ENCODE measurements around the gene C2orf76.
A peak's percentile ranks its signal among the peaks of the same experiment; 100 is the strongest.
"Not testable (repeated sequence)": the region's sequence is repeated elsewhere in the genome, so short reads cannot be mapped to it uniquely, and the experiment has no call there.

The C2orf76 gene

DNA sequence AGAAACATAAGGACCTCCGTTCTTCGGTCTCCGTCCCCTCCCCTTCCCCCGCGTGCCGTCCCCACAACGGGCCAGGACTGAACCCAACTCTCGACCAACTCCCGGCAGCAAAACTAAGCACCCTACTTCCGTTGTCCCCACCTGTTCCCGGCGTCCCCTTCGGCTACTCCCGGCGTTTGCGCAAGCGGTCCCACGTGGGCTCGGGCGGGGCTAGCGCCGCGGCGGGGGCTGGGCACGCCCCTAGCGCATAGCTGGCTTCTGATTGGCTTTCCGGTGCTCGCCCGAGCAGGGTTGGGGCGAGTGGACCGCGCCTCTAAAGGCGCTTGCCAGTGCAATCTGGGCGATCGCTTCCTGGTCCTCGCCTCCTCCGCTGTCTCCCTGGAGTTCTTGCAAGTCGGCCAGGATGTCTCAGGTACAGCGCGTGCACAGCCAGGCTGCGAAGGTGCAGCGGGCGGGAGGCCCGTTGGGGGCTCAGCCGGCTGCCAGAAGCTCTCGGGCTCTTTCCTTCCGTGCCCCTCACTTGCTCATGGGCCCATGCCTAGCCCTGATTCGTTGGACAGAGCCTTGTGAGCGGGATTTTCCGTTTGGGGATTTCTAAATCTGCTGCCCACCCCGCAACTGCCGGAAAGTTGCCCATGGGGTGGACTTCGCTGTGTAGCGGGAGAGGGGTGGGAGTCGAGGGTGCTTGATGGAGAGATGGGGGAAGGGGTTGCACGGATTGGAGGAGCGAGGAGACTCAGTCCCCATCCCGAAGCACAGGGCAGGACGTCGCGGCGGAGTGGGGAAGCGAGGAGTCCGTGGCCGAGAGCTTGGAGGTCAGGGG lies at the start of gene C2orf76, which contains the start of gene DBI:
TSS of gene C2orf76 (minus strand) at position 186 of the 823 bp plus-strand sequence. CDS start 26,875 bp downstream, outside the sequence.
TSS of gene DBI (plus strand) at position 329 of the 823 bp plus-strand sequence. CDS start at position 404, 75 bp downstream.
- DNase-seq (ENCODE audit: low read depth in 2 of 2, low spot score in 1 of 2): peak; percentile 70 to 85

DNA sequence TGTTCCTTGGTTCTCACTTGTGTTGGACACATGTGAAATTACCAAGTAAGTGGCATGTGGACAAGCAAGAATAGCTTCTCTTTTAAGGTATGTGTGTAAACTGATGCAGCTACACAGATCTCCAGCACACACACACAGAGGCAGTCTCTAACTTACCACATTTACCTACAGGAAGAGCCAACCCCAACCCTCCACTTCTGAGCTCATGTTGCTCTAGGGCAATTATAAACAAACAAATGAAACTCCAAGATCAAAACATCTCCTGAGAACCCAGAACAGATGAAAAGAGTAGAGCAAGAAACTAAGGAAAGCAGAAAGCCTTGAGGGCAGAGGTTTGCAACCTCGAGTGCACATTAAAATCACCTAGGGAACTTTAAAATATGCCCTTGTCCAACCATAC lies 49.0 kb upstream of the C2orf76 start:
- DNase-seq (ENCODE audit: low read depth in 2 of 2, low spot score in 1 of 2): no peak

DNA sequence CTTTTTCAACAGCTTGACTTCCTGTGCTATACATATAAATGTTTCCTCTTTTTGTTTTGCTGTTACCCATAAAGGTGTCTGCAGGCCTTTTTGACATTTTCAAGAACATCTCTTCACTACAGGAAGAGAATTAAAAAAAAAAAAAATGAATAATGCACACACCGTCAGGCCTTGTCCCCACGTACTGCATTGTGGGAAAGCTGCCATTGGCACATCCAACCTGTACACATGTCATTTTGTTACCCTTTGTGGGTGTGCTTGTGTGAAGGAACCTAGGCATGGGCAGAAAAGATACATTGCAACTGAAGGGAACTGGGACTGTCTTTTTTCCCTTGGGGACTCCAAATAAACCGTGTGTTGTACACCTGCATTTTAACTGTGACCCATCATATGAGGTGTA lies 48.3 kb upstream of the C2orf76 start:
- DNase-seq (ENCODE audit: low read depth in 2 of 2, low spot score in 1 of 2): no peak

GRCh38 chr2:119409506-119409905 lies 42.9 kb upstream of the C2orf76 start:
- no peak for DNase-seq (ENCODE audit: low read depth in 2 of 2, low spot score in 1 of 2)

DNA sequence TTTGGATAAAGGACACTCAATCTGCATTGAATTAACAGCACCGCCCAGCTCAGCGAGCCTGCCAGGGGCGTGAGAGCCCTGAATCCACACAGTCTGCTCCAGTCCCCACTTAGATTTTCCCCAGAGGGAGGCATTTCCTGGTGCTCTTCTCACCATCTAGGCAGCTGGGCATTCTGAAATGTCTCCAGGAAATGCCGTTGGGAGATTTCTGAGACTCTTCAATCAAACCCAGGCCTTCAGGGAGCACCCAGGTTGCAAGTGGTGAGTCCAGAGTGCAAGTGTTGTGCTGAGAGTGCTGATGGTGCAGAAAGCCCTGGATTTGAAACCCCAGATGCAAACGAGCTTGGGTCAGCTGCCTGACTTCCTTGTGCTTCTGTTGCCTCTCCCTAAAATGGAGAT lies 41.6 kb upstream of the C2orf76 start:
- no peak for DNase-seq (ENCODE audit: low read depth in 2 of 2, low spot score in 1 of 2)

DNA sequence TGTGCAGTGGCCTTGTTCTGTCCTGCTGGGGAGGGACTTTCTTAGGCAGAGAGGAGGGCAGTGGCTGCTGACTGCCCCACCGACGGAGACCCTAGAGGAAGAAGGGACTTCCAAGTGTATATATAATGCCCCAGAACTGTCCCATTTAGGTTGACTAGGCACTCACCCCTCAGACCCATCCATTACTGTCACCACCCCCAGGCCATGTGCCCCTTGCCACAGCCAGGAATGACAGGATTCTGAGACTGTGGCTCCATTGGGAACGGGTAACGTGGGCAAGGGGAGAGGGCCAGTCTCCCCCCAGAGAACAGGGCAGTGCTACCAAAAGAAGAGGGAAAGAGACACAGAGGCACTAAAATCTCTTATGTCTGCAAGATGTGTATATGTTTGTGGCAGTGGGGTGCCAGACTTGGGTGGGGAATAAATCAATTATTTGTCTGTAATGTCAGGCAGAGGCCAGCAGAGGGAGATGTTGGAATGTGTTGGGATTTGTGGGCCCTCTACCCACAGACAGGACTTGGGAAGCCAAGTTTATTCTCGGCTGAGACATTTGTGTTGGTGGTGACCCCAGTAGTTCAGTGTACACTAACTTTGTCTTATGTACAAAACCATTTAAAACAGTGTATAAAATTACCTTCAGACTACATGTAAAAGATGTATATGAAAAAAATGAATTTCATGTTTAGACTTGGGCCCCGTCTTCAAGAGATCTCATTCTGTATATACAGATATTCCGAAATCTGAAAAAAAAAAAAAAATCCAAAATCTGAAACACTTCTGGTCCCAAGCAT lies 41.0 kb upstream of the C2orf76 start:
- no peak for DNase-seq (ENCODE audit: low read depth in 2 of 2, low spot score in 1 of 2)

DNA sequence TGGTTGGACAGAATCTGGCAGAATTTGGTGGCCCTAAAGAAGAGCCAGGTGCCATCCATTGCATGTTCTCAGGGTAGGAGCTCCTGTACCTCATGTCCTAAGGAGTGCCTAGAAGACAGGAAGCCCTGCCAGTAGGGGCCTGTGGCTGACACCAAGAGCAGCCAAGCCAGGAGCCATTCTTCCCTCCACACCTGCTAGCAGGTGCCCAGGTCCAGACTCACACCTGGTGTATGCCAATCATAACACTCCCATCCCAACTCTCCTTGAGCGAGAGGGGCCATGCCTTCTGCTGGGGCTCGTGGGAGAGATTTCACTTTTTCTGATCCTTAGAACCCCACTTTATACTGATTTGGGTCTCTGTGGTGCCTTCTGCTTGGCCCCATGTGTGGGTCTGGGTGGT lies 38.5 kb upstream of the C2orf76 start:
- no peak for DNase-seq (ENCODE audit: low read depth in 2 of 2, low spot score in 1 of 2)

- DNase-seq (ENCODE audit: low read depth in 2 of 2, low spot score in 1 of 2): not testable (repeated sequence)
Observed at GRCh38 chr2:119403618-119404017, 37.0 kb upstream of the C2orf76 start.

GRCh38 chr2:119402645-119403560 lies 36.3 kb upstream of the C2orf76 start:
- no peak for DNase-seq (ENCODE audit: low read depth in 2 of 2, low spot score in 1 of 2)

DNA sequence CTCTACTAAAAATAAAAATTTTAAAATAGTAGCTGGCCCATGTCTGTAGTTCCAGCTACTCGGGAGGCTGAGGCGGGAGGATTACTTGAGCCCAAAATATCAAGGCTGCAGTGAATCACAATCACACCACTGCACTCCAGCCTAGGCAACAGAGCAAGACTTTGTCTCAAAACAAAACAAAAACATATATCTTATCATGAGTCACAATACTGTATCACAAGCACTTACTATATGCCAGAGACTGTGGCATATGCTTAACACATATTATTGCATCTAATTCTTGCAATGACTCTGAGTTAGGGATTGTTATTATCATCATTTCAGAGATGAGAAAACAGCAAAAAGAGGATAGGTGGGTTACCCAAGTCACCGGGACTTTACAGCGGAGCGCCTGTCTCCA lies 35.5 kb upstream of the C2orf76 start:
- no peak for DNase-seq (ENCODE audit: low read depth in 2 of 2, low spot score in 1 of 2)

DNA sequence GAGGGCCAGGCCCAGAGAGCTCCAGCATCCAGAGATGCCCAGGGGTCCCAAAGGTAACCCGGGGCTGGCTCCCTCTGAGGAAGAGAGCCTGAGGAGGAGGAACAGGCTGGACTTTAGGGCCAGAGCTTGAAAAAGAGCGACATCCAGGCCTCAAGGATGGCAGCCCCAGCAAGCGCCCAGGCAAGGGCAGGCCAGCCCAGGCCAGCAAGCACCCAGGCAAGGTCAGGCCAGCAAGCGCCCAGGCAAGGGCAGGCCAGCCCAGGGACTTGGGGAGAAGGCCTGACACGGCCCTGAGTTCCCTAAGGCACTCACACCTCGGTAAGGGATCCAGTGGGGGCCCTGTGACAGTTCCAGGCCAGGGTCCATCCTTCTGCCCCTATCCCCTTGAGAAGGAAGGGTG lies 30.6 kb upstream of the C2orf76 start:
- no peak for DNase-seq (ENCODE audit: low read depth in 2 of 2, low spot score in 1 of 2)

GRCh38 chr2:119393971-119394748 lies 27.5 kb upstream of the C2orf76 start:
- no peak for DNase-seq (ENCODE audit: low read depth in 2 of 2, low spot score in 1 of 2)

DNA sequence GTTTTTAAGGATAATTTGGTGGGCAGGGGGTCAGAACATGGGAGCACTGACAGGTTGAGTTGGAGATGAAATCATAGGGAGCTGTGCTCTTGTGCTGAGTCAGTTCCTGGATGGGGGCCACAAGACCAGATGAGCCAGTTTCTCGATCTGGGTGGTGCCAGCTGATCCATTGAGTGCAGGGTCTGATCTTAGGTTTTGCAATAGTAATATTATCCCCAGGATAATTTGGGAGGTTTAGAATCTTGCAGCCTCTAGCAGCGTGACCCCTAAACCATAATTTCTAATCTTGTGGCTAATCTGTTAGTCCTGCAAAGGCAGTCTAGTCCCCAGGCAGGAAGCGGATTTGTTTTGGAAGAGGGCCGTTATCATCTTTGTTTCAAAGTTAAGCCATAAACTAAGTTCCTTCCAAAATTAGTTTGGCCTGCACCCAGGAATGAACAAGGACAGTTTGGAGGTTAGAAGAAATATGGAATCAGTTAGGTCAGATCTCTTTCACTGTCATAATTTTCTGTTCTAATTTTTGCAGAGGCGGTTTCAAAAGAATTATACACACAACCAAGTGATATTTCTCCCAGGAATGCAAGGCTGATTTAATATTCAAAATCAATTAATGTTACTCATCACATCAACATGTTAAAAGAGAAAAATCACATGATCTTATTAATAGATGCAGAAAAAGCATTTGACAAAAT lies 23.1 kb upstream of the C2orf76 start:
- DNase-seq (ENCODE audit: low read depth in 2 of 2, low spot score in 1 of 2): no peak

DNA sequence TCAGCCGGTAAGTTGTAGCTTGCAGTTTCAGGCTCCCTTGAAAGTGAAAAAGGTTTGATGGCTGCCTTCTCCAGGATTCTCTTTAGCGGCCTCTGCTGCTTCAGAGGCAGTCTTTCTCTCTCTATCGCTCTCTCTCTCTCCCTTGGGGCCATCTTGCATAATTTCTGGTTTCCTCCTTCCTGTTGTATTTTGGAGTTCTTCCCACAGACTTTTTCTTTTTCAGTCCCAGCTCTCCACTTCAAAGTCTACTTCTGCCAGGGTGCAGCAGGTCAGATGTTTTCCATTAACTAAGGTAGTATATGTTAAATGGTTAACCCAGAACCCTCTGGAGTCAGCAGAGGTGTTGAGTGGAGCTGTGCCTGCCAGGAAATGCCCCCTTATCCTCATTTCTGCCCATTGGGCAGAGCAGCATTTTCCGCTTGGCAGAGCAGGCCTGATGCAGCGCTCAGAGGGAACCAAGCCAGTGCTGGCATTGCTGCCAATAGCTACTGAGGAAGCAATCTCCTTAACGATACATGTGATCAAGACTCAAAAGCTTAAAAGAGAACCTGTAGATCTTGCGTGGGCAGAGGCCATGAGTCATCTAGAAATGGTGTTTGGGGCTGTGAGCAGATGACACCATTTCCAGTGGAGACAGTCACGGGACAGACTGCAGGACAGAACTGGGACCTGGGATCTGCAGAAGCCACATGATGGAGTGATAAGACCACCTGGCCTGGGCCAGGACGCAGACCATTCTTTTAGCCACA lies 20.9 kb upstream of the C2orf76 start:
- DNase-seq (ENCODE audit: low read depth in 2 of 2, low spot score in 1 of 2): no peak

GRCh38 chr2:119385466-119385865 lies 18.8 kb upstream of the C2orf76 start:
- no peak for DNase-seq (ENCODE audit: low read depth in 2 of 2, low spot score in 1 of 2)

- no peak for DNase-seq (ENCODE audit: low read depth in 2 of 2, low spot score in 1 of 2)
Observed at GRCh38 chr2:119384971-119385370, 18.3 kb upstream of the C2orf76 start.

DNA sequence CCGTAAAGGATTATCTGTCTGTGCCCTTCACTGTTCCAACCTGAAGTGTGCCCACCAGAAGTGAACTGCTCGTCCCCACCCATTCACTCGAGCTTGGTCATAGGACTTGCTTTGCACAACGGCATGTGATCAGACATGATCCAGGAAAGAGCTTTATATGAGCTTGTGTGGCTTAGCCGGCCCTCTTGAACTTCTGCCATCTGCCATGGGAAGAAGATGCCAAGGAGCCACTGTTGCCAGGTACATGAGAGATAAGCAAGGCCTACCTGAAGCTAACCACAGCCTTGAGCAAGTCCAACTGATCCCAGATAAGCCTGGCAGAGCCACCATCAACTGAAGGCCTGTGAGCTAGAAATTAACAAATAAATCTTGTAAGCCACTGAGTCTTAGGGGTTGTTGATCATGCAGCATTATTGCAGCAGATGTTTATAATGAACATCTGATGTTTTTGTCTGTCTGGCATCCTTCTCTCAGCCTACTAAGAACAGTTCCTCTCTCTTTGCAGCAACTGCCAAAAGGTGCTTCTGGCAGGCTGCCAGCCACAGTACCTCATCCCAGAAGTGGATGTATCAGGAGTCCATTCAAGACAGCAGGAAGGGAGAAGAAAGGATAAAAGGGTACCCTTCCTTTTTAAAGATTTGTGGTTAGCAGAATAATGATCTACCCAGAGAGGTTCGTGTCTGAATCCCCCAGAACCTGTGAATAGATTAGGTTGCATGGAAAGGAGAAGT lies 16.9 kb upstream of the C2orf76 start:
- DNase-seq (ENCODE audit: low read depth in 2 of 2, low spot score in 1 of 2): no peak

DNA sequence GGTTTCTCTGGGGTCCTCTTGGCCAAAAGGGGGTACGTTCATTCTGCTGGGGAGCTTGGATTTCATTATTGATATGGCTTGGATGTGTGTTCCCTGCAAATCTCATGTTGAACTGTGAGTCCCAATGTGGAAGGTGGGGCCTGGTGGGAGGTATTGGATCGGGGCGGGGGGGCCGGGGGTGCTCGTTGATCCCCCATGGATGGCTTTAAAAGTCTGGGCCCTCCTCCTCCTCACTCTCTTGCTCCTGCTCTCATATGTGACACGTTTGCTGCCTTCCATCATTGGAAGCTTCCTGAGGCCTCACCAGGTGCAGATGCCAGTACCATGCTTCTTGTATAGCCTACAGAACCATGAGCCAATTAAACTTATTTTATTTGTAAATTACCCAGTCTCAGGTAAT lies 11.9 kb upstream of the C2orf76 start:
- no peak for DNase-seq (ENCODE audit: low read depth in 2 of 2, low spot score in 1 of 2)

DNA sequence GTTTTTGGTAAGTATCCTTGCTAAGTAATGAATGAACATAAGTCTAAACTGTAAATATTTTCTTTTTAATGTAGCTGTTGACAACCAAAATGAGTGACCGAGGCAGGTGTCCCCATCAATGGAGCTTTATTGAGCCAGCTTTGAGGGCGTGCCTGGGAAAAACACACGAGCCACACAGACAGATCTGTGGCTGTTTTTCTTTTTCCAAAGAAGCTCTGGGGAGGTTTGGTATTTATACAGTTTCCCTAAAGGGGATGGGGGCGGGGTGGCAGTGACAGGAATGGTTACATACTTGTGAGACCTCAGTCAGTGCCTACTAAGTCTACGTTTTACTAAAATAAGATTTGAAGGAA lies 11.3 kb upstream of the C2orf76 start:
- no peak for DNase-seq (ENCODE audit: low read depth in 2 of 2, low spot score in 1 of 2)

Data from stimulated activated CD8-positive, alpha-beta memory T cell treated with anti-CD3 and anti-CD28 coated beads, Interleukin-4, amount 100 ng/mL, for 4 hours (primary cell).